GM21723 (cell line): ENCODE results near the gene OR51F1.
"Not testable (repeated sequence)": the region's sequence is repeated elsewhere in the genome, so short reads cannot be mapped to it uniquely, and the experiment has no call there.

Experiments
- ATAC-seq: cut with Tn5 transposase; IDR thresholded peaks from one replicate; pipeline ENCODE4 v1.9.1; 2021; ENCODE audit warnings: mild to moderate bottlenecking, moderate library complexity; ENCODE audit not compliant: unreplicated experiment

The OR51F1 gene, protein sequence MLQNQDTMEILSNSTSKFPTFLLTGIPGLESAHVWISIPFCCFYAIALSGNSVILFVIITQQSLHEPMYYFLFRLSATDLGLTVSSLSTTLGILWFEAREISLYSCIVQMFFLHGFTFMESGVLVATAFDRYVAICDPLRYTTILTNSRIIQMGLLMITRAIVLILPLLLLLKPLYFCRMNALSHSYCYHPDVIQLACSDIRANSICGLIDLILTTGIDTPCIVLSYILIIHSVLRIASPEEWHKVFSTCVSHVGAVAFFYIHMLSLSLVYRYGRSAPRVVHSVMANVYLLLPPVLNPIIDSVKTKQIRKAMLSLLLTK

DNA sequence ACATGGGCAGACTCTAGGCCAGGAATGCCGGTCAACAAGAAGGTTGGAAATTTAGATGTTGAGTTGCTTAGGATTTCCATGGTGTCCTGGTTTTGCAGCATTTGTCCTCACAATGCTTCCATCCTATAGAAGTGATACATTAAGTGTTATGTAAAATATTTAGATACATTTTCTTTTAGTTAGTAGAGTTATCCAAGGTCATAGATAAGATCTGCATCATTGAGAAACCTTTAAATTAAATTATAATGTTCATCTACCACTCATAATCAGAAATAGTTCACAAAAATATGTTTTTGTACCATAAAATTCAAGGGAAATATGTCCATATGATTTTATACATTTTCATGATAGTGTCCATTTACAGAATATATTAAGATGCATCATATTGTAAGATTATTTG lies at the start of gene OR51F1:
Gene OR51F1 (minus strand): TSS at position 101 of the 400 bp plus-strand sequence. CDS start 0 bp downstream, at position 101.
- ATAC-seq, result no peak

DNA sequence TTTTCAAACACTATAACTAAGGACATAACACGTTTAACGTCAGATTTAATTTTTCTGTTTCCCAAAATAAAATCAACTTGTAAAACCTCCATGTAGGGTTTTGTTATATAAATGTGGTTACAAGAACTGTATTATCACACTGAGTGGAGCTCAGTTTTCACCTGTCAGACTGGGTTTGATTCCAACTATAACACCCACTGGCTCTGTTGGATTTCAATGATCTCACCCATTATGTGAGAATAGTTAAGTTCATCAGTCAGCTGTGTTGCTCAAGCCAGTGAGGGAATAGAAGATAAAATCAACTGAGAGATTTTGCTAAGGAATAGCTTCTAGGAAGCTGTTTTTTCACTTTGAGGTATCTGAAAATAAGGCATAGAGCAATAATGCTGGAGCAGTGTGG lies 39.5 kb upstream of the OR51F1 start:
- no peak for ATAC-seq

DNA sequence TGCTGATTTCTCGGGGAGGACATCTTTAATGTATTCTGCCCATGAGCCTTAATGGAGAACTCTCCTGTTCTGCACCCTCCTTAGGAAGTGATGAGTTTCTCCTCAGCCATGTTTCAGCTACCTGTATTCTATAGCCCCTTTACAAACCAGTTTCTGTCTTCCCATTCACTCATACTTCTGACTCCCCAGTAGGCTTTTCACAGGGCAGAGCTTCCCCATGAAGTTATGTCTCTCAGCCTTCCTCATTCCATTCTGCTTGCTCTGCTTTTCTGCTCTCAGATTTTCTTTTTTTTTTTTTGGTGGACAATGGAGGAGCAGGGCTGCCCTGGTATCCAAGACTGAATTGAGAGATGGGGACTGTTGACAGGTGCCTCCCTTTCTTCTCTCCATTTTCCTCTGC lies 38.7 kb upstream of the OR51F1 start:
- ATAC-seq, result no peak

DNA sequence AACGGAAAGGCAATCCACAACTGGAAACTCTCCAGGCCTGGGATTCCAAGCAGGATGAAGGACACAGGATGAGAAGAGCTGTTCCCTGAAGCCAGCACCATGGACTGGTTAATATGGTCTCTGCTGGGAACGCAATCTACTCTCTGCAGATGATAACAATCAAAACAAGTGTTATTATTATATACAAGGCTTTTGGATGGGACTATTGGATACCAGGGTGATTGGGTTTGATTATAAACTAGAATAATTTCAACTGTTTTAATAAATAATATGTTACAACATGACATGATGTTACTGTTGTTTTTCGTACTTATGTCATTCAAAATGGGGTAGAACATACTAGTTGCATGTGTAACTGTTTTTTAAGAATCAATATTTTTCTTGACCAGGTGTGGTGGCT lies 34.5 kb upstream of the OR51F1 start, which contains the start of gene OR52R1:
Gene OR52R1 (minus strand): TSS at position 101 of the 400 bp plus-strand sequence. CDS start 0 bp downstream, at position 101.
- ATAC-seq, result no peak

DNA sequence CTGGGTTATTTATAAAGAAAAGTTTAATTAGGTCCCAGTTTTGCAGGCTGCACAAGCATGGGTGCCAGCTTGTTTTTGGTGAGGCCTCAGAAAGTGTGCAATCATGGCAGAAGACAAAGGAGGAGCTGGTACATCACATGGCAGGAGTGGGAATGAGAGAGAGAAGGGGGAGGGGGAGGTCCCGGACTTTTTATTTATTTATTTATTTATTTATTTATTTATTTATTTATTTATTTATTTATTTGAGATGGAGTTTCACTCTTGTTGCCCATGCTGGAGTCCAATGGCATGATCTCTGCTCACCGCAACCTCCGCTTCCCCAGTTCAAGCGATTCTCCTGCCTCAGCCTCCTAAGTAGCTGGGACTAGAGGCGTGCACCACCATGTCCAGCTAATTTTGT lies 31.6 kb upstream of the OR51F1 start:
- not testable (repeated sequence) for ATAC-seq

DNA sequence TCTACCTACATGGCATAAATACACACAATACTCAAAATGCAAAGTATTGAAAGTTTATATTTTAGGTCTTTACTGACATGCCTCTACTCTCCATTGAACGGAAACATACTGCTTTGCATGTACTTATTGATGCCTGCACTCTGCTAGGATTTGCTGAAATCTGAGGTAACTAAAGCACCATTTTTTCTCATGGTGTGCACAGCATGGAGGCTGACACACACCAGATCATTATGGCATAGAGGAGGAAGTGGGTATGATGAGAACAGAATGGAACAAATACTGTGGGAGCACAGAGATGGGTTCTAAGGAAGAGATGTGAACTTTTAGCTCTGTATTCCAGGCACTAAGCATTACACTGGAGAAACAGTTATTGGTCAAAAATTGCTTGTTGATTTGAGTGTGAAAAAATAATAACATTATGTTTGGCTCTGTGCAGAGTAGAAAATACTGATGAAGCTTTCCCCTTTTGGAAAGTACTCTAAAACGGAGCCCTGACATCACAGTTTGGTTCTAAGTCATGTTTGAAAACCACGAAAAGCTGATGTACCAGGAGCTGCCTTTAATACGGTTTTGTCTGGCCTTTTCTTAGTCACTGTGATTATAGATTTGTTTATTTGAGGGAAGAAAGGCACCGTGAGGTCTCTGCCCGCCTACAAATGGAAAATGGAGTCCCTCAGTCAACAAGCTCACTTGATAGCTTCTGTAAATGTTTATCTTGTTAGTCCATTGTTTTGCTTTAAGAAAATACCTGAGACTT lies 28.9 kb upstream of the OR51F1 start:
- no peak for ATAC-seq

DNA sequence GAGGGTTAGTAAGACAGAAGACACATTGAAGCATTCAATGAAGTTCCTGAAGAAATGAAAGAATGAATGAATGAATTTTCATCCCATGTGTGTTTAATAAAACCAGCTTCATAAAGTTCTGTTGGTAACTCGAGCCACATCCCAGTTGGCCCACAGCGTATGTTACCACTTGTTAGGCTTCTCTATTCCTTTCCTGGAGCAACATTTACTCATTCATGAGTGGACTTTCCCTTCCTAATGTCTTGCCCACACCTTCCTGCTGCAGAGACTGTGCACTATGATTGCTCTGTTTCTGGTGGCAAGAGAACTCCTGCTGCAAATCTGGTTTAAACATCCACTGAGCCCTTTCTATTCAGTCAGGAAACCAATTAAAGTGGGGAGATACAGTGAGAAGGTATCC lies 27.5 kb upstream of the OR51F1 start:
- no peak for ATAC-seq

DNA sequence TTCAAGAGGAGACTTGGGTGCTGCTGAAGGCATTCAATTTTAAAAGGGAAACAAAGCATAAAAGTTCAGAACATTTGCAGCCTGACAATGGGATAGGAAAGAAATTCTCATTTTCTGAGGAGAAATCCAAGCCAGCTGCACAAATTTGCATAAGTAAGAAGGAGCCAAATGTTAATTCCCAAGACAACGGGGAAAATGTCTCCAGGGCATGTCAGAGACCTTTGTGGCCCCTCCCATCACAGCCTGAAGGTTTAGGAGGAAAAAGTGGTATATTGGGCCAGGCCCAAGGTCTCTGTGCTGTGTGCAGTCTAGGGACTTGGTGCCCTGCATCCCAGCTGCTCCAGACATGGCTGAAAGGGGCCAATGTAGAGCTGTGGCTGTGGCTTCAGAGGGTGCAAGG lies 12.7 kb upstream of the OR51F1 start:
- ATAC-seq, result no peak

DNA sequence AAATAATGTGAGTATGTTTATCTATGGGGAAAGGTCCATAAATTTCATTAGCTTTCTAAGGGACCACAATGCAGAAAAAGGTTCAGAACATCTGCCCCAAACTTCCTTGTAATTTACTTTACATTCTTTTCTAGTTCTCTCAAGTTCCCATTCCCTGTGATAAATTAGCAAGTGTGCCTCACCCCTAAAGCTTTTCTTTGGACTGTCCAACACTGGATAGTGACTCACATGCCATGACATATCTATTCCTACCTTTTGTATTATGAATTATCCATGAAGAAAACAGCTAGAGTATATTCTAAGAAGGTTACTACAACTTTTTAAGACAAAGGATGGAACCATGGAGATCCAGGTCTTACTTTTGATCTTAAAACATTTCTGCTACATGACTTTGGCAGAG lies 1.6 kb downstream of the OR51F1 start:
- no peak for ATAC-seq

DNA sequence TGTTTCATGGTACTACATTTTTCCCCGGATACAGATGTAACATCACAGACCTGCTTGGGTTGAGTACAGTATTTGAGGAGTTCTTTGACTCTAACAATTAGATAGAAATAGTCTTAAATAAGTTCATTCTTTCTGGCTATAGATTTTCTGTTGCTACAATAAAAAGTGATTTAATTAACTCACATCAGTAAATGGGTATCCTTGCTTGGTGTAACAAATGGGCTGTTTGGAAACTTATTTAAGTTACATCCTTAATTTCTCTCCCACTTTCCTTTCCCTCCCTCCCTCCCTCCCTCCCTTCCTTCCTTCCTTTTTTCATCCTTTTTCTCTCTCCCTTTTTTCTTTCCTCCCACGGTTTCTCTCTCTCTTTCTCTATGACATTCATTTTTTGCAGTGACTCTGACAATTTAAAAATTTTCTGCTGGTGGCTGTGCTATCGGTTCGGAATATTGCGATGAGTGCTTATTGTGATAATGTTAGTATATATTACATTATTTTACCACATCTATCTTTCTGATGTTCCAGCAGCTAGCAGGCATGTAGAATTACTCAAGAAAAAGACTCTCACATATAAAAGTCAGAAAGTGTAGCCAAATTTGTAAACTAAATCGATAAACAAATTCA lies 3.2 kb downstream of the OR51F1 start:
- no peak for ATAC-seq

DNA sequence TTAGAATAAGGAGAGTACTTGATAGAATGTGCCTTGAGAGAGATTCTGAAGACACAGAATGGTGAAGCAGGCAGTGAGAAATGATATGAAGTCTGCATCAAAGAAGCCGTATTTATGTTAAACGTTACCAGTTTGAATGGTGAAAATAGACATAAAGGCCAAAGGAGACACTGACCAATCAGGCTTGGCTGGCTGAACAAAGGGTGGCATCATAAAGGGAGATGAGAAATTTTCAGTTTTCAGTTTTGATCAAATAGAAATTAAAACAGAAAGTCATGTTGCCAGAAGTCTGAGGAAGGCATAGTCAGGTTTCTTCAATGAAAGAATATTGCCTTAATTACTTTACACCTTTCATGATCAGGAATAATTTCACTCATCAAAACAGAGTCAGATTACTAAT lies 6.6 kb downstream of the OR51F1 start:
- ATAC-seq, result no peak

DNA sequence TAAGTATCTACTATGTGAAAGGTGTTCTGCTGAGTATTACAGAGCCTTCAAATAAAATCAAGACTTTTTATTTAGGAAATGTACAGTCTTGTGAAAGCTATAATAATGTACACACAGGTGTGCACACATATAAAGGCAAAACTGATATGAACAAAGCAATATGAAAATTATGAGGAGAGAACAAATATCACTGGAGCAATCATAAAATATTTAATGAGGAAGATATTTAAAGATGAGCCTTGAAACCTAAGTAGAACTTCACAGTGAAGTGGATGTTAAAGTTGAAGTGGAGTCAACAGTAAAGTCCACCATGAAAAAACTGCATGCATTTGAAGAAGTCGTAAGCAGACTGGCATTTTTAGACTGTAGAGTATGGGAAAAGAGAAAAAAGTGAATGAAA lies 18.5 kb downstream of the OR51F1 start:
- no peak for ATAC-seq

DNA sequence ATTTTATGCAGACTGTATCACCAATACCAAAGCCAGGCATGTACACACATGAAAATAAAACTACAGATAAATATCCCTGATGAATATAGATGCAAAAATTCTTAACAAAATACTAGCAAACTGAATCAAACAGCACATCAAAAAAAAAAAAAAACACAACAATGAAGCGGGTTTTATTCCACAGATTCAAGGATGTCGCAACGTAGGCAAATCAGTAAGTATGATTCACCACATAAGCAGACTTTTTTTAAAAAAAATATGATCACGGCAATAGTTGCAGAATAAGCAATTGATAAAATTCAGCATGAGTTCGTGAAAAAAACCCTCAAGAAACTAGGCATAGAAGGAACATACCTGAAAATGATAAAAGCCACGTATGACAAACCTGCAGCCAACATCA lies 21.3 kb downstream of the OR51F1 start:
- no peak for ATAC-seq

DNA sequence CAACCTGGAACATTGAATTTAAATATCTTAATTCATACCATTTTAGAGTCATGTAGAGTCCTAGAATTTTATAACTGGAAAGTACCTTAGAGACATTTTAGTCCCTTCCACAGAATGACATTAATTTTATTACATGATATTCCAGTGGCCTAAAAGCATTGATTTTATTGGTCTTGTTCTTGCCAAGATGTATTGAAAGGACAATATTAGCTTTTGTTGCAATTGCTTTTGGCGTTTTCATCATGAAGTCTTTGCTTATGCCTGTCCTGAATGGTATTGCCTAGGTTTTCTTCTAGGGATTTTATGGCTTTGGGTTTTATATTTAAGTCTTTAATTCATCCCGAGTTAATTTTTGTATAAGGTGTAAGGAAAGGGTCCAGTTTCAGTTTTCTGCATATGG lies 29.0 kb downstream of the OR51F1 start:
- ATAC-seq, result no peak

DNA sequence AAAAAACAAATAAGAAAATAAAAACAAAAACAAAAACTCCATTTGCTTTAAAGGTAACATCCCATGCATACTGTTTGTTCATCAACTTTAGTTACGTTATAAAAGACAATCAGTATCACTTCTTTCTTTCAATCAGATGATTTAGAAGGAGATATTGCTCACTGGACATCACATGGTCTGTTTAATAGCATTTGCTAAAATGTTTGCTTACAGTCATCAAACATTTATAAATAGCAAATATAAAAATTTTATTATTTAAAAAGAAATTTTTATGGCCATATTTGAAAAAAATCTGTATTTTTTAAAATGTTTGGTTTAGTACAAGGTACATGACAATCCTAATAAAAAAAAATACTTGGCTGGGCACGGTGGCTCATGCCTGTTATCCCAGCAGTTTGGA lies 42.6 kb downstream of the OR51F1 start:
- ATAC-seq, result no peak

DNA sequence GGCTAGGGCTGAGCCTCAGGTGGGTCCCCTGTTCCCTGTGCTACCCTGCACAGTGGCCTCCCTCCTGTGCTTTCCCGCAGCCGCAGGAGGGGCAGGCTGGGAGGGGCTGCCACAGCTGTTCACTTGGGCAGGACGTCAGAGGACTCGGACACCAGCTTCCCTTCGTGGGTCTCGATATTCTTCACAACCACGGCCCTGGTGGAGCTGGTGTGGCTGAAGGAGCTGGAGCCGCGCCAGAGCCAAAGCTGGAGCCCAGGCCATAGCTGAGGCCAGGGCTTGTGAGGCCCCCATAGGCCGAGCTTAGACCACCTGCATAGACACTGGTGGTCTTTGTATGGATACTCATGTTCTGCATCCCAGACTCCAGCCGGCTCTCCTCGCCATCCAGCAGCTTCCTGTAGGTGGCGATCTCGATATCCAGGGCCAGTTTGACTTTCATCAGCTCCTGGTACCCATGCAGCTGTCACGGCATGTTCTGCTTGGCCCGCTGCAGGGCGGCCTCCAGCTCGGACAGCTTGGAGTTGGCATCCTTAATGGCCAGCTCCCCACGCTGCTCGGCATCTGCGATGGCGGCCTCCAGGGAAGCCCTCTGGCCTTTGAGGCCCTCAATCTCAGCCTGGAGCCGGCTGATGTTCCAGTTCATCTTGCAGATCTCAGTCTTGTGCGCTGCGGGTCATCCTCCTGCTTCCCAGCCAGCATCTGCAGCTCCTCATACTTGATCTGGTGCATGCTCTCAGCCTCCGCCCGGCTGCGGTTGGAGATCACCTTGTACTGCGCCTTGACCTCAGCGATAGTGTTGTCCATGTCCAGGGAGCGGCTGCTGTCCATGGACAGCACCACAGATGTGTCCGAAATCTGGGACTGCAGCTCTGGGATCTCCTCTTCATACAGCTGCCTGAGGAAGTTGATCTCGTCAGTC lies 46.9 kb downstream of the OR51F1 start:
- ATAC-seq, result not testable (repeated sequence)
